Raji (cell line): ENCODE measurements around the gene CLSTN2.

ENCODE experiments used
- POLR2A ChIP-seq: IDR thresholded peaks from 2 replicates; pipeline ENCODE4 v1.6.1; 2011; ENCODE audit warnings: low read depth, low read length, control low read depth; ENCODE audit not compliant: insufficient read depth

Gene CLSTN2

DNA sequence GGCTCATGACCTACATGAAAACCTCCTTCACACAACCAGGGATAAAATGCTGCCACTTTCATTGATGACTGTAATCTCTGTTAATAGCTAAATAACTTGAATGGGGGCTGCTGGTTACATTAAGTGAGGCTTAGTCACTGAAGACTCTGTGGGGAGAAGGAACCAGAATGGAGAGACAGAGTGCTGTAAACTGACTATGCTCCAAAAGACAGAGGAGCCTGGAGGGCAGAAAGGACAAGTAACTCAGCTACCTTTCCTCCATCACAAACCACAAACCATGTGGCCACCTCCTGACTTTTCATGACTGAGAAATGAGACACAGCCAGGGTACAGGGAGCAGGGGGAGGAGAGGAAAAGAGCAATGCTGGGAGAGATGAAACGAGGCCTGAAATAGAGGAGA is 645.8 kb downstream of the CLSTN2 start:
- no peak for TF ChIP-seq POLR2A

DNA sequence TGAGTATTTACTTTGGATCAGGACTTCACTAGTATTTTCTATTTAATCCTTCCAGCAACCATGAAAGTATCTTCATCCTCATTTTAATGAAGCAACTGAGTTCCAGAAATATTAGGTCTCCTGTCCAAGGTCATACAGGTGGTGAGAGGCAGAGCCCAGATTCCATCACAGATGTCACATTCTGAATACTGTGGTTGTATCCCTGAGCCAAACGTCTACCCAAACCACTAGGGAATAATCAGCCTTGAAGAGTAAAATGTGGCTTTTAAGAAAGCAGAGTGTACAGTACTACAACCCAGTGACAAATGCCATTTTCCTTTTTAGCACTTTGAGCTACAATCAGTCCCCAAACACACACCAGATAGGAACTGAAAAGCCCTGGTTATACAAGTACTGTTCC is 649.6 kb downstream of the CLSTN2 start:
- no peak for TF ChIP-seq POLR2A

DNA sequence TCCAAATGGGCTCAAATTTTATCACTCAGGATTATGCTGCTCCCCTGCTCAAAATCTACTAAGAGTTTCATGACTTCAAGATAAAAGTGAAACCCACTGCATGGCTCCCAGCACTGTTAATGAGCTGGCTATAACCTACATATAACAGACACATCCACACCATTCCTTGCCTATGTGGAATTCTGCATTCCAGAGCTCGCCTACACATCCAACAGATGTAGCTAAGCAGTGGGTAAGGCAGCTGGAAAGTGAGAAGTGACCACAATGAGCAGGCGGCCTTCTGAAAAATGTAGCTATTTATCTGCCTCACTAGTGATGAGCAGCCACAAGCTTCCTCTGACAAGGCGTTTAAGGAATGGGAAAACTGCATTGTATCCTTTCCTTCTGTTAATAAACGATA is 650.8 kb downstream of the CLSTN2 start:
- no peak for TF ChIP-seq POLR2A

DNA sequence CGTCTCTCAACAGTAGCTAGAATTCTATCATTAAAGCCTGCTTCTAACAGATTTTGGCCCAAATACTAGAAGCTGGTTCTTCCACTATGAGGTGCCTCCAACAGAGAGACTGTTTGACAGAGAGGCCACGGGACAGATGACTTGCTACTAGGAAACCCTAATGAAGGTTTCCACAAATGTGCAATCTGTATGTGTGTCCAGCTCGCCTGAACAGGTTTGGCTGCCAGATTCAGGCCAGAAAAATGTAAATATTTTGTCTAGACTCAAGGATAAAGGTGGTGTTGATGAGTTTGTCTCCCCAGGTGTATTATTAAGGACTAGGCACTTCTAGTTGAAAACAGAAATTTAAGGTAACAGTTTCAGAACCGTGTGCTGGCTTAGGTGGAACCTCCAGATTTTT is 651.3 kb downstream of the CLSTN2 start:
- no peak for TF ChIP-seq POLR2A

DNA sequence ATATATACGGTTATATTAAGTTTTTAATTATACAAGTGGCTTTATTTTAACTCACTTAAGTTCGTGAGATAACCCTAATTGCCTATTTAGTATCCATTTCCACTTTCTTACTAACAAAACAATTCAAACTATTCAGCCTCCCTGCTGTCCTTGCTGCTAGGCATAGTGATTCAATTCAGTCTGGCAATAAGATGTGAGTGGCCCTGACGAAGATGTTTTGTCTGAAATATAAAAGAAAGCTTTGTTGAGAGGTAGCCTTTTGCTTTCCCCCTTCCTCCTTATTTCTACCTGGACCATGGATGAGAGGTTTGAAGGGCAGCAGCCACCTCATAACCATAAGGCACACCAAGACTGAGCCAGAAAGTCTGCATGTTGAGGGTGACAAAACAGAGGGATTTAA is 653.6 kb downstream of the CLSTN2 start:
- no peak for TF ChIP-seq POLR2A

DNA sequence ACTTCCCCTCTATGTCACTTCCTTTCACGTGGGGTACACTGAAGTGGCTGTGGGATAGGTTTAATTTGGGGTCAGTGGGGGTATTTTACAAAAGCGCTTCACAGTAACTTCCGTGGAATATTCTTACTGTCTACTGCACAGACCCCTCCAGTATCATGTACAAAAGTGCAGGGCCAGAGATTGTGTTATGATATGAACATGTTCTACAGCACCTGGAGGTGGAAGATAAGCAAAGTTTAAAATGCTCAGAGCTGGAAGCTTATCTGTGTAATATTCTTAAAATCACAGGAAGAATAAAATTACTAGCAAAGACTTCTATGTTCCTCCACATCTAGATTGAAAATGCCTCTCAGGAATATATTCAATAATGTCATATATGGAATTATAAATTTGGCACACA is 658.8 kb downstream of the CLSTN2 start:
- TF ChIP-seq POLR2A, result no peak

DNA sequence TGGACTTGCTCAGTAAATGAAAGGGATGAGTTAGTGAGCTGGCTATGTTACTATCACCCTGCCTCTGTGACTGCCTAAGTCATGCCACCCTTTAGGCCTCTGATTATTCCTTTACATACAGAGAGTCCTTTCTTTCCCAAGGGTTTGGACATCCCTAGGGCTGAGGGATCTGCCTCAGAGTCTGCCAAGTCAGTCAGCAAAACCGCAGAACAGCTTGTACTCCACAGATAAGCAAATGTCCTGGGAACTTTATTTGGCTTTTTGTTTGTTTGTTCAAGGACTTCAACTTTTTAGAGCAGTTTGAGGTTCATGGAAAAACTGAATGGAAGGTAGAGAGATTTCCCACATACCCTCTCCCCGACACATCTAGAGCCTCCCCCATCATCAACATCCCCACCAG is 660.3 kb downstream of the CLSTN2 start:
- TF ChIP-seq POLR2A, result no peak

DNA sequence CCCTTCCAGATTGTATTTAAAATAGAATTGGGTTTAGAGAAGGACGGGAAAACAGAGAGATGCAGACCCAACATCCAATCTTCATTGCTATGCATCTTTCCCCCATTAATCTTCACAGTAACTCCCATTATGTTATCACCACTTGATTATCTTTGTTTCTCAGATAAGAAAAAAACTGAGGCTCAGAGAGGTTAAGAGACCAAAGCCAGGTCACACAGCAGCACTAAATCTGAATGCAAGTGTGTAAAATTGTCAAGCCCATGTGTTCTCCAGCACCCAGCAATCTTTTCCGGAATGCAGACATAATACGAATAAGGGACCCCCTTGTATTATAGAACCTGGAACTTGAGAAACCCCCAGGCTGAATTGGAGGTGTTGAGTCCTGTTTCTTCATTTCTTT is 662.4 kb downstream of the CLSTN2 start:
- no peak for TF ChIP-seq POLR2A

DNA sequence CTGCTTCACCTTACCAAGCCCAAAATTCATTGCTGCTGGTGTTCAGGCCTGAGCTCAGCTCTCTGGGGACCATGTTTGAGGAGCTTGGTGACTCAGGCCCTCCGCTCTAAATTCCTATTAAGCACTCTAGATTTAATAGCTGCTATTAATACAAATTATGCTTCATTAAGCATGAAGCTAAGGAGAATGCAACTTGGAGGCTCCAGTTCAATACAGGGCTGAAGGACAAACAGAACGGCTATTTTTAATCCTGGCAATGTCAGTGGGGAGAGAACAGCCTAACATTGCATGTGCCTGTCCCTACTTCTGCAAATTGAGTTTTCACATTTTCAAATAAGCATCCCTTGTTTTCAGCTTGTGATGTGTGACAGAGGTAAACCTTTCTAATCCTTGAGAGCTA is 662.8 kb downstream of the CLSTN2 start:
- no peak for TF ChIP-seq POLR2A

DNA sequence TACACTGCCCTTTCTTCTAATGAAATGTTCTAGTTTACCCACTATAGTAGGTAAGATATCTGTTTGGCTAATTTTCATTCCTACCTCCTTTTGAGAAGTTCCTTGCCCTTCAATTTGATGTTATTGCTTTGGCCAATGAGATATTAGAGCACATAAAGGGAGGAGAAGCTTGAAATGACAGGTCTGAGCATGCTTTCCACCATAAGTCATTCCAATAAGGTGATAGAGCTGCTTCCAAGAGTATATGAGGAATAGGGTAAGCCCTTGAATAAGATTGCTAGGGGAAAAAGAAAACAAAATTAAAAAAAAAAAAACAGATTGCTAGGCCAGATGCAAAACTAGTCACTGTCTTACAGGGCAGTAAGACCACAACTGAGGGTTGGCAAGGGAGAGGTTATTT is 664.0 kb downstream of the CLSTN2 start:
- no peak for TF ChIP-seq POLR2A

DNA sequence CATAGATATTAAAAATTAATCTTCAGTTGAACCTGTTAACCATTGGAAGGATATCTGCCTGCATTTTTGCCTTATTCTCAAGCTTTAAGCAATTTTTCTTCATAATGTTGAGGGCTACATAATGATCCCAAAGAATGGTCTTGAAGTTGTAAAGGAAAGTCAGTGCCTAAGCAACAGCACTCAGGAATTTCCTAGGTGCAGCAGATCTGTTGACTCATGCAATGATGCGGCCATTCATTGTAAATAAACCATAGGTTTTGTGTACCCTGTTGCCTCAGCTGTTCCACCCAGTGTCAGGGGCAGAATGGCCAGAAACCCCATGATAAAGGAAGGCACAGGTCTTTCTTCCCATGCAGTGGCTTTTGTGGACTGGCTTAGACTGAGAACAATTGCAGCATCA is 664.5 kb downstream of the CLSTN2 start:
- TF ChIP-seq POLR2A, result no peak

DNA sequence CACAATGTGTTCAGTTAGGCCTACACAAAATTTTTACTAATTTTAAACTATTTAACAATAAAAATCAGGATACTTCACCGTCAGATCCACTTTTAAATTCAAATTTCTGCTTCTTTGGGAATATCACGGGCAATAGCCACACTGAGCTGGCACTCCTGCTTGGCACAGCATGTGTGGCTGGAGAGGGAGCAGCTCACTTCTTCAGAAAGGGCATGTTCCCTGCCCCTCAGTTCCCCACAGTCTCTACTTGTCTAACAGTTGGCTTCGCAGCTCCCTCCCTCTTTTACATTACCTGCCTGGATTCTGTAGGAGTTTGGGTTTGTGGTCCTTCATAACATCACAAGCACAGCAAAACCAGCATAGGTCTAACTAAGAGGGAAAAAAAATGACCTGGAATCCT is 666.9 kb downstream of the CLSTN2 start:
- no peak for TF ChIP-seq POLR2A

DNA sequence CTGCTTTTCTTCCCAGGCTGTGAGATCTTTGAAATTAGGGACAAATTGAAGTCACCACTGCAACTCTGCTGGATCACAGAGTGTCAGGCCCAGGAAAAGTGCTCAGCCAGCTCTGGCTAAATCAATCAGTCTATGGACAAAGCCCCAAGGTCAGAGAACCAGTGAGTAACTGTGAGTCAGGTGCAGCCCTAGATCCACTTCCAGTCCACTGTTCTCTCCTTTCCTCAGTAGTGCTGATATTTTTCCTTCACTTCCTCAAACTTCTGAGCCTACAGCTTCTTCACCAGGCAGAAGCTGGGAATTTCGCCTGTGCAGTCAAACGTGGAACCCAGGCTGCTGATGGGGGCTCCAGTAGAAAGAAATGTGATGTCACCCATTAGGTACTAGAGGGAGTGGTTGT is 667.8 kb downstream of the CLSTN2 start:
- no peak for TF ChIP-seq POLR2A

DNA sequence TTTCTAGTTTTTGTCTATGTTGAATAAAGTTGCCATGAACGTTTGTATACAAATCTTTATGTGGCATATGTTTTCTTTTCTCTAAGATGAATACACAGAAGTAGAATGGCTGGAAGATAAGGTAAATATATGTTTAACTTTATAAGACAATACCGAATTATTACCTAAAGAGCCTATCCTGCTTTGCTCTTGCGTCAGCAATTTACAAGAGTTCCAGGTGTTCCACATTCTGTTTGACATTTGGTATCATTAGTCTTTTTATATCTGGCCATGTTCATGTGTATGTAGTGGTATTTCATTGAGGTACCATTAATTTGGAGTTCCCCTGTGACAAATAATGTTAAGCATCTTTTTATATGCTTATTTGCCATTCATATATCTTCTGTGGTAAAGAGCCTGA is 668.8 kb downstream of the CLSTN2 start:
- no peak for TF ChIP-seq POLR2A

DNA sequence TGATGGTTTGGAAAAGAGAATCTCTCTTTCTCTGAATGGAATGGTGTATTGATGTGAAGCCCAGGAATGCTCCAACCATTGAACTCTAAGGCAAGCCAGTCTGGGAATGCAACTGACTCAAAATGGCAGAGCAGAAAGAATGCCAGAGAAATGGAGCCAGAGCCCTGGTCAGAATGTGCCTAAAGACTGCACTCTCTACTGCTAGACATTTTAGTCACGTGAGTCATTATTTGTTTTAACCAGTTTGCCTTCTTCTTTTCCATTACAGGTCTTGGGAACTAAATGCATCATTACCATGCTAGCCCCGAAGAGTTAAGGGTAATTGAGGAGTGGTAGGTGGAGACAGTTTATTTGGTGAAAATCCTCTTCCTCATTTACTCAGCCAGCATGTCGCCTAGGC is 675.6 kb downstream of the CLSTN2 start:
- TF ChIP-seq POLR2A, result no peak

DNA sequence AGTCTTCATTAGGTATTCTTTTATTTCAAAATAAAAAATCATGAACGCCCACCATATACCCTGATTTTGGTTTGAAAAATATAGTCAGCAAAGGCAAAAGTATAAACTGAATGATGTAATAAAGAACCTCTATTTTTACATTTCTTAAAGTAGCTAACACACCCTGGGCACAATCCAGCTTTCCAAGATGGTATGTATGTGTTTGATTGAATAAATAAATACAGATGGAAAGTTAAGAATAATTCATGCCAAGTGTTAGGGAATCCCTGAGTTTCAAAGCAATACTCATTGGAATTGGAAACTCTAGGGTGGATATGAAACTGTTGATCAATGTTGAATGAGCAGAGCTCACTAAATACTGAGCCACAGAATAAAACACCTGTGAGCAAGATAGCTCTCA is 679.0 kb downstream of the CLSTN2 start:
- no peak for TF ChIP-seq POLR2A

DNA sequence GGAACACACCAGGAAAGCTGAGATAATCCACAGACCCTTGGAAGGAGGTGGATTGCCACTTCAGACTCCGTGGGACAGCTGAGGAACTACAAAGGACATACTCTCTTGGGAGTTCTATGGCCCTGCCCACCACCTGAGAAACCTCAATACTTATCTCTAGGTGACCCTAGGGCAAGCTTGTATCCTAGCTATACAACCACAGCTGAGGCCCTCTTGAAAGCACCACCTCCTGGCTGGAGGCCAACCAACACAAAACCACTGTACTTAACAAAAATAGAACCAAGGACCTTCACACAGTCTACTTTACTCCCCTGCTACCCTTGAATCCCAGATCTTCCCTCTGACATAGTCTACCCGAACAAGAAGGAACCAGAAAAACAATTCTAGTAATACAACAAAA is 682.1 kb downstream of the CLSTN2 start:
- TF ChIP-seq POLR2A, result no peak

DNA sequence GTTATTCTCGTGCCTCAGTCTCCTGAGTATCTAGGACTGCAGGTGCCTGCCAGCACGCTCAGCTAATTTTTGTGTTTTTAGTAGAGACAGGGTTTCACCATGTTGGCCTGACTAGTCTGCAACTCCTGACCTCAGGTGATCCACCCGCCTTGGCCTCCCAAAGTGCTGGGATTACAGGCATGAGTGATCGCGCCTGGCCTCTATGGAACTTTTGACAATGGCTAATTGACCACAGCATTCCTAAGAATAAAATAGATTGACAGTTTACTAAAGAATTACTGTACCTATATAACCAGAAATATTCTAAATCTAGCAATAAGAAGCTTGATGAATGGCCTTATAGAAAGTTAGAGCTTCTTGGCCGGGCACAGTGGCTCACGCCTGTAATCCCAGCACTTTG is 691.9 kb downstream of the CLSTN2 start:
- TF ChIP-seq POLR2A, result no peak
